GM11168 (cell line): ENCODE measurements around the gene KDM4C.
"Not testable (repeated sequence)": the region's sequence is repeated elsewhere in the genome, so short reads cannot be mapped to it uniquely, and the experiment has no call there.

ENCODE experiments used
- in situ Hi-C: fragments of 300-500 bp; cut with MboI; formaldehyde crosslinking; loops from one replicate; pipeline ENCODE4 v1.12.0; 2022; ENCODE audit warnings: low sequenced_read_pairs; ENCODE audit not compliant: unreplicated experiment

KDM4C gene

DNA sequence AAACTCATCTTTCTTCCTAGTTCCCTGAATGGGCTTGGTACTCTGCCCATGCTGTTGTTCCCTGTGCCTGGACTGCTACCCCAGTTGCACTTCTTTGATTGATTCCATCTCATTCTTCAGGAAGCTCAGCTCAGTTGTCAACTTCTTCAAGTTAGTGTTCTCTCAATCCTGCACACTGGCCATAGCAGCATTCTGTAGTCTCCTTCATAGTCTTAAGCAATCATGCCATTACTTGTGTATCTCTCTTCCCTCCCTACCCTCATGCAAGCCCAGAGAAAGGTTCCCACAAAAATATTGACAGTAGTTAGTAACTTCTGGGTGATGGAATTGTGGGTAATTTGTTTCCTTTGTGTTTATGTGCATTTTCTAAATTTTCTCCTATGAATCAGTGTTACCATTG lies 5.5 kb downstream of the KDM4C start:
- in situ Hi-C loops: no loop called here

DNA sequence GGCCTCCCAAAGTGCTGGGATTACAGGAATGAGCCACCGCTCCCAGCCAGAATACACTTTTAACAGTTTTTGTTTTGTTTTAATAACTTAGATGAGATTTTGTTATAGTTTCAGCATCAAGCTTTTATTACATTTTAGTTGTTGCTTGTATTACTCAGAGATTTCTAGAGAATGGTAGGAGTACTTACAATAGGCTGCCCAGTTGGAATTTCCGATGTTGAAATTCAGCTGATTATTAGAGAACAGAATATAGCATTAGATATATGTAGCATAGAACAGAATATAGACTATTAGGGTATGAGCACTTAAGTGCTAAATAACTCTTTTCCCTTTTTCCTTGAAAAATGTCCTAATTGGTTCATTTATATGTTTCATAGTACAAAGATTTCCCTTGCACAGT lies 6.2 kb downstream of the KDM4C start:
- in situ Hi-C loops: no loop called here

GRCh38 chr9:6764523-6764922 lies 6.8 kb downstream of the KDM4C start:
- in situ Hi-C loops: no loop called here

DNA sequence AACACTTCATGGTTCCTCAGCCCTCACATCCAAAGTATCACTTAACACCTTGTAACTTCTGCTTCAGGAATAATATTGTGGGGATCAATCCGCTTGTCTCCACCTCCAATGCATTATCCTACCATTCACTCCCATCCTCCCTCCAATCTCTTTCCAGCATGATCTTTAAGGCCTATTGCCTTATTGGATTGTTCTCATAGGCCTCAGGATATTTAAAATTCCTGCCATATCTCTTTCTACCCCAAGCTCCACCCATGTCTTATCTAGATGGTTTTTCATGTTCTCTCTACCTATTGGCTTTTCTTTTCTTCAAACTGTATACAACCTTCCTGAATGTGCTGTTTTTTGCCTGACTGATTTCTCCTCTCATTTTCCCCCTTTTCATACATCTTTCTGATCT lies 7.2 kb downstream of the KDM4C start:
- in situ Hi-C loops: no loop called here

DNA sequence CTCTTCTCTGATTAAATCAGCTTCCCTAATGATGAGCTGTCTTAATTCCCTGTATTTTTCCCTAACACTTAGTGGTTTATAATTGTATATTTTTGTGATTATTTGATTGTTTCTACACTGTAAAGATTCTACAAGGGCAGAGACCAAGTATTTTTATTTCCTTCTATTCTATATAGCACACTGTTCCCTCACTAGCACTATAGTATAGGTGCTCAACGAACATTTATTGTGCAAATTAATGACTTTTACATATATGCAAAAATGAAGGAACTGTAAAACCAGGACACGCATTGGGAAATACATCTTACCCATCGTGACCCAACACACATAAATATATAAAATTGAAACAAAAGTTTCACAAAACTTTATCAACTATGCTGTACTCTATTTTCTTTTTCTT lies 7.6 kb downstream of the KDM4C start:
- in situ Hi-C loops: no loop called here

DNA sequence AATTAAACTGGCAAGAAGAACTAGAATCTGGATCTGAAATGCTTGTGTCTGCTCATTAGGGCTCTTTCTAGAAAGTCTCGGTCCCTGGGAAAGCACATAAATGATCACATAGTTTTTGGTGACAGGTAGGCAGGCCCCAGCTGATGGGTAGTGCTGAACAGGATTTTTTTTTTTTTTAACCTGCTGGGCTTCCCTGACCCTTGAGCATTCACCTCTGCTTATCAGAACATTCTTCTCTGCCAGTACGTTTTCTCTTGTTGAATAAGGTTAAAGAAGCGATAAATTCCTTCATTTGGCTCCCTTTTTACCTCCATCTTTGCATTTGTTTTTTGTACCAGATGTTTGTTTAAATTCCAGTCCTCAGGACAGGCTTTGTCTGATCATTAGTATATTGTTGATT lies 8.8 kb downstream of the KDM4C start:
- in situ Hi-C loops: no loop called here

DNA sequence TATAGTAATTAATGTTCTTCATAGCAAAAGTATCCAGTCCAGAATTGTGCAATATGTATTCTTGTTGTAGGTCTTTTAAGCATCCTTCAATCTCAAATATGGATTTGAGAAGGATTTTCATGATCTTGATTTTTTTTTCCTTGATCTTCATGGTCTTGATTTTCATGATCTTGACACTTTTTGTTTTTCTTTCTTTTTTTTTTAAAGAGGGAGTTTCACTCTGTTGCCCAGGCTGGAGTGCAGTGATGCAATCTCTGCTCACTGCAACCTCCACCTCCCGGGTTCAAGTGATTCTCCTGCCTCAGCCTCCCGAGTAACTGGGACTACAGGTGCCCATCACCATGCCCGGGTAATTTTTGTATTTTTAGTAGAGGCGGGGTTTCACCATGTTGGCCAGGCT lies 10.8 kb downstream of the KDM4C start:
- in situ Hi-C loops: not testable (repeated sequence)

DNA sequence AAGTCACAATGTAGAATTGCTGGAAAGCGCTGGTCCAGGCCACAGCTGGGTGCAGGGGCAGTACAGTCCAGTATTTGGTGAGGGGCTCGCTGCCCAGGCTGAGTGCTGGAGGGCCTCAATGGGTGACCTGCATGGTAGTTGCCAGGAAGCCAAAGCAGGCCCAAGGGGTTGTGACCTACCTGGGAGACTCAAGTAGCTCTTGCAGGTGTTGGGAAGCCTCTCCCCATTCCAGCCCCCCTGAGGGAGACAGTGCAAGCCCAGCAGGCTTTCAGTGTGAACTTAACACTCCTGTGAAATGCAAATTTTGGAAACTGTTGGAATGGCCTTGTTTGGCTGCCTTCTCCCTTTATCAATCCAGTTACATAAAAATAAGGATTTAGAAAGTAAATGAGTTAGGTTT lies 13.9 kb downstream of the KDM4C start:
- in situ Hi-C loops: no loop called here

DNA sequence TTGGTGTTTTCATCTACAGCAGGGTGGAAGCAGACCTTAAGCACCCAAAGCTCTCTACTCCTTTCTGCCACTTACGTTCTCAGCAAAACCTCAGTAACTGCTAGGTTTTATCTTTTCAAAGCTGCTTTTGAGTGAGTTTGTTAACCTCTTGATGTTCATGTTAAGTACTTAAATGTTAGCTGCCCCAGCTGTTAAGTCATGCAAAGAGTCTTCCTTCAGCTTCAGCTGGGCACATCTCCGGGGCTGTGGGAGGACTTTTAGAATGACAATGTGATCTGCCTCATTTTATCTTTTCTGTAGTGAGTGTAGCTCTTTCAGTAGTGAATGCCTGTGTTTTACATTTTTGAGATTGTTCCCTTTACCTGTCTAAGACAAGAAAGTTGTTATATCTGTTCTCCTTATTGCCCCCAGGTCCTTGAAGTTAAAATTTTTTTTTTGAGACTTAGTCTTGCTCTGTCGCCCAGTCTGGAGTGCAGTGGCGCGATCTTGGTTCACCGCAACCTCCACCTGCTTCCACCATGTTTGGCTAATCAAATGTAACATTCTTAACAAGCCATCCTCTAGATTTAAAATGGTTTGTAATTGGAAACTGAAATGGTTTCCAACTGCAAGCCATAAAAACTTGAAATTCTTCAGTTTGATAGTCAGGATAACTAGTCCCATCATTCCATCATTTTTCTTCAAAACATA lies 19.6 kb downstream of the KDM4C start:
- in situ Hi-C loops: no loop called here

DNA sequence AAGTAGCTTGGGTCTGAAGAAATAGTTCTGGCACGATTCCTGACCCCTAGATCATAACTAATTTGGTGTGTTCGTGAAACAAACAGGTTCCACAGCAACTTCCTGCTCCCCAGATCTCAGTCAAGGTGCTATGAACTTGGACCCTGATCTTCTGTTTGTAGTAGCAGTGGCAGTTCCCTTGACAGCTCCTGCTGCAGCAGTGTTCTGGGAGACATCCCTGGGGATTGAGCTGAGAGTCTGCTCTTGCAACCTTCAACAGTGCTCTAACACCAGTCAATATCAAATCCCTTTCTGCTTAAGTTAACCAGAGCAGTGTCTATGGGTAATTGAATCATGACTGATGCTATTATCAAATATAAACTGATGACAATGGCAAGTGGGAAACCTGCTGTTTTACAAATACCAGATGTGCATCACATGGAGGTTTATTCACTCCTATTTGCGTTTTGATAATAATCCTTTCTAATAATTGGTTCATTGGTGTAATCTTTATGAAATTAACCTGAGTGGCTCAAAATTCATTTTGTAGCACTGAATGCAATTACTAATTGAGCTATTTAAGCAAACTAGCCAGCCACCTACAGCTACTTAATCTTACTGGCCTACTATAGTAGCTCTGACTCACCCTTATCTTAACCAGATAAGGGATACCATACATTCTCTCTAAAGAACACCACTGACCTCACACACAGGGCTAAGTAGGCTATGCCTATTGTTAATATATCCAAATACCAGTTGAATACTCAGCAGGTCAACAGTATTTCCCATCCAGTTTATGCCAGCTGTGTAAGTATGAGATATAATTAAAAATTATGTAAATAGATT lies 21.9 kb downstream of the KDM4C start:
- in situ Hi-C loops: no loop called here

DNA sequence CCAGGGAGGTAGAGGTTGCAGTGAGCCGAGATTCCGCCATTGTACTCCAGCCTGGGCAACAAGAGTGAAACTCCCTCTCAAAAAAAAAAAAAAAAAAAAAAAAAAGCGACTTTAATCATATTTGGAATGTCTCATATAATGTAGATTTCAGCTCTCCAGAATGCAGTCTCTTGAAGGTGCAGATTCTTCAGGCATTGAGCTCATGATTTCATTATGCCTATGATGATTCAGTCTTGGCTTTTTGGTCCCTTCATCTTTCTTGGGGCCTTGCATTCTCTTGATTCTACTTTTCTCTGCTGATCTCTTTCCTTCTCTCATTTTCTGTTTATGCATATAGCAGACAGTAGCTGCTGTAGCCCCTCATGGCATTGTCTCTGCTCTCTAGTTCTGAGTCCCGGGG lies 22.9 kb downstream of the KDM4C start:
- in situ Hi-C loops: no loop called here

DNA sequence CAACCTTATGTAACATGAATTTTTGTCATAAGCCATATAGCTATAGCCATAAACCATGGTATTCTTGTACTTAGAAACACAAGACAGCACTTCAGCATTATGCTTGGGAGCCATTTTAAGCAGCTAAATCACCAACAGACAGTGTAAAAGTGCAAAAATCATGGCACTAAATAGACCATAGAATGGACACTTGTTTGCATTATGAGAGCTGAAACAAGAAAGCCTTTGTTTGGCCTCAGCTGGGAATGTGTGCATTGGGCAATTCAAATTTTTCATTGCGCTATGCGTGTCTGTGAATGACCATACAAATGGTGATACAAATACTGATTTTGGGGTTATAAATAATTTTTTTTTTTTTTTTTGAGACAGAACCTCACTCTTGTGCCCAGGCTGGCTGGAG lies 23.7 kb downstream of the KDM4C start:
- in situ Hi-C loops: no loop called here

GRCh38 chr9:6782345-6782744 lies 24.6 kb downstream of the KDM4C start:
- in situ Hi-C loops: no loop called here

GRCh38 chr9:6782981-6783380 lies 25.2 kb downstream of the KDM4C start:
- in situ Hi-C loops: no loop called here

DNA sequence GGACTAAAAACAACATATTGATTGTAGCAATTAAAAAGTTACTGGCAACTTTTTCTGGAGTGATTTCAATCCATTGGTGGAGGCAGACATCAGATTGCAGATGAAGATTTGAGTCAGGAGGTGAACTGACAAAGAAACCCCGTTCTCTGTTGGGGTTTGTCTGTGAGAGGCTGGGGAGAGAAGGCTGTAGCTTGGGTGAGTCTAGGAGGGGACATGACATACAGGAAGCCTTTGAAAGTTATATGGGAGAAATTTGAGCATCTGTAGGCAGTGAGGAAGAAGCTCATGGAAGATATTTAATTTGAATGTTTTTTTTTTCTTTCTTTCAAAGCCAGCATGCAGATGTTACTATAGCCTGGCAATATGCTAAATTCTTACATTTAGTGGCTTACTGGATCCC lies 26.0 kb downstream of the KDM4C start:
- in situ Hi-C loops: no loop called here

DNA sequence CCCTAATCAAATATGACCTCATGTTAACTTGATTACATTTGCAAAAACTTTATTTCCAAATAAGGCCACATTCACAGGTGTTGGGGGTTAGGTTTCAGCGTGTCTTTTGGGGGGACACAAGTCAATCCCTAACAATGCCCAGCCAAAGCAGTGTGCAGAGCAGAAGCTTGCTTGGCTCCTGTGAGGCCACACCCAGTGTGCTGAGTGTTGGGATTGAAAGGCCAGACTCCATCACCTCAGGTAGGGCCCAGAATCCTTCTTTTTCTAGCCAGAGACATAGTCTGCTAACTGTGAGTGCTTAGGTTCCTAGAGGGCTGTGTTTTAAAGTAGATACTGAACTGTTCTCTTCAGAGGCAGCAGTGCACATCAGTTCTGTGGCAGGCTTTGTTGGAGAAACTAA lies 27.9 kb downstream of the KDM4C start:
- in situ Hi-C loops: no loop called here

- in situ Hi-C loops: no loop called here
Observed at GRCh38 chr9:6787793-6788161, 30.0 kb downstream of the KDM4C start.

DNA sequence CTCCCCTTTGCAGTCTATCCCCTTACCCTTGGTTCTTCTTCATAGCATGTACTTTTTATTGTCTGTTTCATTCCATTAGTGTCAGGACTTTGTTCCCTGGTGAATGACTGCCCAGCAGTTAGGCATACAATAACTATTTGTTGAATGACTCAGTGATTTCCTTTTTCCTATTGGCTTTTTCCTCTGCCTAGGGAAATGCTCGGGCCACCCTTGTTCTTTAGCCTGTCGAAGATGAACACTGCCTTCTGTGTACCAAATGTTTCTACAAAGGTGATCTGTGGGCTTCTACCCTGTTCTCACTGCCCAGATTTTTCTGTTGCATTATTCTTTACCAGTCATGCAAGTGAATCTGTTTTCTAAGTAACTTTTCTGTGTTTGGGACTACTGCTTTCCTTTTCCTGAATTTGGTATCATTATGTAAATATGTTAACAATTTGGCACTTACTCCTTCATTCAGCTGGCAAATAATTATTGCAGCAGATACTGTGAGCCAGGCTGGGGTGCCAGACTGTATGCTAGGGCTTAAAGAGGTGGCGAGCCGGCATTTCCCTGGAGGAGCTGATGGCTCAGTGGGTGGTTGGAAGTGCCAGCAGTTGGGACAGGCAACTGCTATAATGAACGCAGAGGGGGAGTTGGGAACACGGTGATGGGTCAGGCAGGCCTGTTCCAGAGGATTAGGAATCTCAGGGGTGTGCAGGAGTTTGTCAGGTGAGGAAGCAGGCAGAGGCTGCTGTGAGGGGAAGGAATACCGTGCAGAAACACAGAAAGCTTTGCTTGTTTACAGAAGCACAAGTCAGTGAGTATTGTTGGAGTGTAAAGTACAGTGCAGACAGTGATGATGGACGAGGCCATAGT lies 30.6 kb downstream of the KDM4C start:
- in situ Hi-C loops: no loop called here

GRCh38 chr9:6789017-6789338 lies 31.2 kb downstream of the KDM4C start:
- in situ Hi-C loops: not testable (repeated sequence)

DNA sequence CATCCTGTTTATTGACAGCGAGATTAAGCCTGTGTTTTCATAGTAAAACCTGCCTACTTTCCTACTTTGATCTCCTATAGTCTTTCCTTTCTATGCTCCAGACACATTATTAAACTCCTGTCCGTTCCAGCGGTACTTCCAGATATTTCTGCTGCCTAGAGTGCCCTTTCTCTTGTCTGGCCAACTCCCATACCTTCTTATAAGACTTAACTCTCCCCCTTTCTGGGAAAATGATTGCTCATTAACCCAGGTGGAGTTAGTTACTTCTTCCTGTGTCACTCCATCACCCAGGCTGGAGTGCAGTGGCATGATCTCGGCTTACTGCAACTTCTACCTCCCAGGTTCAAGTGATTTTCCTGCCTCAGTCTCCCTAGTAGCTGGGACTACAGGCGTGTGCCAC lies 33.1 kb downstream of the KDM4C start:
- in situ Hi-C loops: no loop called here

- in situ Hi-C loops: no loop called here
Observed at GRCh38 chr9:6793203-6793602, 35.4 kb downstream of the KDM4C start.
